WTC11 (cell line): ENCODE measurements around the gene KCNK3. TPM values are rescaled to one million over a fixed set of nuclear protein-coding genes. Genes with fewer than 3 reads are reported as not detected.

Experiments used
- ATAC-seq: fragments of 200-7000 bp; cut with Tn5 transposase; 2 replicates; pipeline ENCODE4 v1.10.0; 2021; ENCODE audit warnings: mild to moderate bottlenecking, moderate library complexity
- CTCF ChIA-PET: fragments of 300-600 bp; sonication (Branson Sonifier 250); formaldehyde crosslinking; loops from one replicate; lab custom pipeline; 2021; ENCODE audit warnings: antibody characterized with exemption; lab: Charles Lee
- POLR2A ChIA-PET: fragments of 350-600 bp; sonication (Branson Sonifier 250); formaldehyde crosslinking; loops from one replicate; lab custom pipeline; 2021; ENCODE audit warnings: antibody characterized with exemption; lab: Charles Lee
- DNase-seq: peaks from one replicate; pipeline ENCODE4 v3.0.0; 2021; ENCODE audit warnings: low spot score
- H3K27ac Mint-ChIP-seq: 2 replicates; pipeline ENCODE4 v1.8.0; 2021; ENCODE audit warnings: mixed read lengths
- H3K27me3 Mint-ChIP-seq: 2 replicates; pipeline ENCODE4 v1.8.0; 2021; ENCODE audit warnings: low read depth, mild to moderate bottlenecking, moderate library complexity, mixed read lengths
- H3K36me3 Mint-ChIP-seq: 2 replicates; pipeline ENCODE4 v1.8.0; 2021; ENCODE audit warnings: mixed read lengths
- H3K4me1 Mint-ChIP-seq: 2 replicates; pipeline ENCODE4 v1.8.0; 2022; ENCODE audit warnings: mixed read lengths
- H3K4me3 Mint-ChIP-seq: 2 replicates; pipeline ENCODE4 v1.8.0; 2021; ENCODE audit warnings: mild to moderate bottlenecking, moderate library complexity, mixed read lengths
- H3K9me3 Mint-ChIP-seq: 2 replicates; pipeline ENCODE4 v1.8.0; 2021; ENCODE audit warnings: mixed read lengths
- AR ChIP-seq: fragments of 250-450 bp; sonication (Bioruptor Pico); IDR thresholded peaks from 2 replicates; pipeline ENCODE4 v1.9.0; 2021; ENCODE audit warnings: mild to moderate bottlenecking
- ATF1 ChIP-seq: sonication (generic); formaldehyde crosslinking; IDR thresholded peaks from 2 replicates; pipeline ENCODE4 v1.8.1; 2023; ENCODE audit warnings: mild to moderate bottlenecking, moderate library complexity, missing genetic modification reagents
- CBFB ChIP-seq: sonication (generic); formaldehyde crosslinking; IDR thresholded peaks from 2 replicates; pipeline ENCODE4 v1.8.1; 2022; ENCODE audit warnings: mild to moderate bottlenecking, low read depth, missing genetic modification reagents
- CREM ChIP-seq: sonication (generic); formaldehyde crosslinking; IDR thresholded peaks from 2 replicates; pipeline ENCODE4 v1.8.1; 2022; ENCODE audit warnings: mild to moderate bottlenecking, missing genetic modification reagents, moderate library complexity
- E2F1 ChIP-seq: sonication (generic); formaldehyde crosslinking; IDR thresholded peaks from 2 replicates; pipeline ENCODE4 v1.8.0; 2022; ENCODE audit warnings: mild to moderate bottlenecking, missing genetic modification reagents
- ERG ChIP-seq: fragments of 250-450 bp; sonication (Bioruptor Pico); IDR thresholded peaks from 2 replicates; pipeline ENCODE4 v1.8.0; 2021; ENCODE audit warnings: mild to moderate bottlenecking
- FOXP4 ChIP-seq: sonication (generic); formaldehyde crosslinking; IDR thresholded peaks from 2 replicates; pipeline ENCODE4 v1.8.0; 2022; ENCODE audit warnings: mild to moderate bottlenecking, missing genetic modification reagents
- JUN ChIP-seq: sonication (generic); formaldehyde crosslinking; IDR thresholded peaks from 2 replicates; pipeline ENCODE4 v1.8.0; 2023; ENCODE audit warnings: mild to moderate bottlenecking, missing genetic modification reagents
- KAT7 ChIP-seq: sonication (generic); formaldehyde crosslinking; IDR thresholded peaks from 2 replicates; pipeline ENCODE4 v1.8.1; 2023; ENCODE audit warnings: missing genetic modification reagents, mild to moderate bottlenecking, borderline replicate concordance
- MYBL2 ChIP-seq: sonication (generic); formaldehyde crosslinking; IDR thresholded peaks from 2 replicates; pipeline ENCODE4 v1.8.1; 2023; ENCODE audit warnings: mild to moderate bottlenecking, moderate library complexity, missing genetic modification reagents
- NR2C2 ChIP-seq: sonication (generic); formaldehyde crosslinking; IDR thresholded peaks from 2 replicates; pipeline ENCODE4 v1.8.0; 2022; ENCODE audit warnings: mild to moderate bottlenecking, missing genetic modification reagents
- PREB ChIP-seq: sonication (generic); formaldehyde crosslinking; IDR thresholded peaks from 2 replicates; pipeline ENCODE4 v1.8.1; 2022; ENCODE audit warnings: mild to moderate bottlenecking, missing genetic modification reagents, moderate library complexity, borderline replicate concordance
- SMAD3 ChIP-seq: sonication (generic); formaldehyde crosslinking; IDR thresholded peaks from 2 replicates; pipeline ENCODE4 v1.8.0; 2022; ENCODE audit warnings: missing genetic modification reagents, mild to moderate bottlenecking, borderline replicate concordance
- TEAD4 ChIP-seq: sonication (generic); formaldehyde crosslinking; IDR thresholded peaks from 2 replicates; pipeline ENCODE4 v1.8.0; 2022; ENCODE audit warnings: mild to moderate bottlenecking, missing genetic modification reagents
- ZNF423 ChIP-seq: fragments of 250-450 bp; sonication (Bioruptor Pico); IDR thresholded peaks from 2 replicates; pipeline ENCODE4 v2.1.2; 2022; ENCODE audit warnings: mild to moderate bottlenecking, moderate library complexity
- ZNF512 ChIP-seq: sonication (generic); formaldehyde crosslinking; IDR thresholded peaks from 2 replicates; pipeline ENCODE4 v1.8.1; 2022; ENCODE audit warnings: missing genetic modification reagents, borderline replicate concordance
- ZNF532 ChIP-seq: fragments of 250-450 bp; sonication (Bioruptor Pico); IDR thresholded peaks from 2 replicates; pipeline ENCODE4 v1.9.0; 2021; ENCODE audit warnings: mild to moderate bottlenecking, borderline replicate concordance
- total RNA-seq: library from RNA; stranded (reverse); gene quantifications from 3 replicates; pipeline ENCODE4 v1.2.3, GENCODE V29; 2021
- TF ChIP-seq, protein P1 (sequence below): fragments of 250-450 bp; sonication (Bioruptor Pico); conservative IDR thresholded peaks from 2 replicates; pipeline ENCODE4 v1.9.0; 2021; ENCODE audit warnings: mild to moderate bottlenecking
- TF ChIP-seq, protein P2 (sequence below): sonication (generic); formaldehyde crosslinking; conservative IDR thresholded peaks from 2 replicates; pipeline ENCODE4 v1.8.1; 2022; ENCODE audit warnings: mild to moderate bottlenecking, missing genetic modification reagents

The KCNK3 gene
- total RNA-seq, 1 experiment from 2014 or later, result 0.22 TPM

DNA sequence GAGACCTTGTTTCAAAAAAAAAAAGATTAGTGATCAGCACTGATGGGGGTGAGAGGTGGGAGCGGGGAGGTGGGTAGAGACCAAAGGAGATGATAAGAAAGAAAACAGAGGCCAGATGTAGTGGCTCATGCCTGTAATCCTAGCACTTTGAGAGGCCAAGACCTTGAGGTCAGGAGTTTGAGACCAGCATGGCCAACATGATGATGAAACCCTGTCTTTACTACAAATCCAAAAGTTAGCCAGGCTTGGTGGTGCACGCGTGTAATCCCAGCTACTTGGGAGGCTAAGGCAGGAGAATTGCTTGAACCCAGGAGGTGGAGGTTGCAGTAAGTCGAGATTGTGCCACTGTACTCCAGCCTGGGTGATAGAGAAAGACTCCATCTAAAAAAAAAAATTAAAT is 62.0 kb downstream of the KCNK3 start:
- ChIA-PET CTCF (interaction anchor here (1.3 to 1.4 kb wide), 2 partner anchors 31 to 168 kb away, joined by 3 read pairs; partner anchors contain the start of gene CENPA), POLR2A (no interaction called here)
- H3K27me3 Mint-ChIP-seq, result peaks cover 61% of the 10 kb centered on the region
- TF ChIP-seq AR, result no peak
- no peak for TF ChIP-seq E2F1 (CRISPR knock-in tag)
- TF ChIP-seq FOXP4, result no peak
- TF ChIP-seq, protein P1, sequence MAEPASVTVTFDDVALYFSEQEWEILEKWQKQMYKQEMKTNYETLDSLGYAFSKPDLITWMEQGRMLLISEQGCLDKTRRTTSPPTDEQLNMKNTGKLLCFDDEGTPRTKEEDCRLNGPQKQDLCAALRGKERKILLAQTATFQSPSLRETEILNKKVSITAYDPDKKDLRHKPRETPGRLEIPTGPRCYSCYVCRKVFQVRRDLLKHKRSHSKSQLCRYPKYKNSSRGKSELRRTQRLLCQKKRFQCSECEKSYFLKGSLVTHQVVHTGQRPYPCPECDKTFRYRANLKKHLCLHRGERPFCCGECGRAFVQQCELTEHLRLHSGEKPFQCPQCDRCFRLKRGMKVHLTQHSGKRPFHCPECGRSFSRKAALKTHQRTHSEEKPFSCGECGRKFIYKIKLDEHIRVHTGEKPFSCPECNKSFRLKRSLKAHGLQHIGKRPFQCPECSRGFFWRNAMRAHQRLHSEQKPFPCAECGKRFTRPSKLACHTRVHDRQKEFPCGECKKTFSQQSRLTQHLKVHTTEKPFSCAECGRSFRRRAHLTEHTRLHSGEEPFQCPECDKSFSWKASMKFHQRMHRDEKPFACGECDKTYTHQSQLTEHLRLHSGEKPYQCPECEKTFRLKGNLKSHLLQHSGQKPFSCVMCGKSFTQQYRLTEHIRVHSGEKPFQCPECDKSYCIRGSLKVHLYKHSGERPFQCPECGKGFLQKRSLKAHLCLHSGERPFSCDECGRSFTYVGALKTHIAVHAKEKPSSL, result no peak
- TF ChIP-seq, protein P2, sequence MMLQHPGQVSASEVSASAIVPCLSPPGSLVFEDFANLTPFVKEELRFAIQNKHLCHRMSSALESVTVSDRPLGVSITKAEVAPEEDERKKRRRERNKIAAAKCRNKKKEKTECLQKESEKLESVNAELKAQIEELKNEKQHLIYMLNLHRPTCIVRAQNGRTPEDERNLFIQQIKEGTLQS (CRISPR knock-in tag), result no peak
- TF ChIP-seq NR2C2, result no peak
- TF ChIP-seq ZNF512 (CRISPR knock-in tag), result no peak
- TF ChIP-seq ATF1, result no peak
- no peak for TF ChIP-seq MYBL2 (CRISPR knock-in tag)
- TF ChIP-seq TEAD4, result no peak
- no peak for TF ChIP-seq KAT7 (CRISPR knock-in tag)
- TF ChIP-seq ERG (CRISPR knock-in tag), result no peak
- no peak for TF ChIP-seq SMAD3 (CRISPR knock-in tag)
- TF ChIP-seq PREB, result no peak
- no peak for TF ChIP-seq ZNF532 (CRISPR knock-in tag)
- TF ChIP-seq JUN, result no peak
- no peak for TF ChIP-seq CREM (CRISPR knock-in tag)
- TF ChIP-seq CBFB, result no peak
- no peak for TF ChIP-seq ZNF423 (CRISPR knock-in tag)
- DNase-seq, result no peak
- H3K4me3 Mint-ChIP-seq, result no peak overlapping the region
- peaks cover 6% of the 10 kb centered on the region for H3K9me3 Mint-ChIP-seq
- ATAC-seq, result no peak
- peaks cover 60% of the 10 kb centered on the region for H3K4me1 Mint-ChIP-seq
- peaks cover 10% of the 10 kb centered on the region for H3K36me3 Mint-ChIP-seq
- no peak overlapping the region for H3K27ac Mint-ChIP-seq
